Fibroblast of peridontal ligament (primary cell): ENCODE measurements around the gene KCNJ18.
"Not testable (repeated sequence)": the region's sequence is repeated elsewhere in the genome, so short reads cannot be mapped to it uniquely, and the experiment has no call there.

Source experiments
- DNase-seq: peaks from one replicate; pipeline ENCODE4 v3.0.0-alpha.2; 2010; ENCODE audit errors: extremely low read depth

The KCNJ18 gene

GRCh38 chr17:21724216-21725006, 32.1 kb downstream of the KCNJ18 start:
- DNase-seq, result not testable (repeated sequence)

DNA sequence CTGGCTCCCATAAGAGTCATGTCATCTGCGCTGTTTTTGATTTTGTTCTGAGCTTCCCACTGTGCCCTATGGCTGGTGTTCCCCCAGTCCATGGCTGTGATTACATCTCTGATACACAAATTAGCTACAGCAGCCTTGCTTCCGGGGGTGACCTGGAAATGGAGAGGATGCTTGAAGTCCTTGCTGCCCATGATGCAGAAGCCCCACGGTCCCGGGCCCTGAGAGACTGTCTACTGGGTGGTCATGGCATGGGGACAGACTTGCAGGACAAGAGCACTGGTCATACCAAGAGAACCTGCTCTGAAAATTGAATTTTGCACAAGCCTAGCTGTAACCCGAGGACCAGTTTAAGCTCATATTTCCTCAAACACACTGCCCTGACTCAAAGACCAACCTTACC, 38.8 kb downstream of the KCNJ18 start:
- DNase-seq, result not testable (repeated sequence)

GRCh38 chr17:21733931-21734330, 41.6 kb downstream of the KCNJ18 start:
- not testable (repeated sequence) for DNase-seq

DNA sequence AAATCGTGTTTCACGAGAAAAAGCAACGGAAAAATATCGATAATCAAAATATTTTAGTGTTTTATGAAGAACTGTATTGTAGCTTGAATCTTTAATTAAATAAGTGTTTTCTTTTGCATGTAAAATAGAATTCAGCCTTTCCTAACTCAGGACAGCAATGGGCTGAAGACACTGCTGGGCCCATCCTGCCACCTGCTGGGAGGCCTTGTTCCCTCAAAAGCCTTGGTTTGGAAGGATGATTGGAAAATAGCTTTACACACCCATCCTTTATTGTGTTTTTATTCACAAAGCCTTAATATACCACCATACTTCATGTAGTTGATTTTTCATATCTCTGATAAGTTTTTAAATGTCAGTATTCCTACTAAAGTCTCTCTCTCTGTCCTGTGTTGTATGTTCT, 43.5 kb downstream of the KCNJ18 start:
- not testable (repeated sequence) for DNase-seq

- DNase-seq, result not testable (repeated sequence)
Observed at GRCh38 chr17:21737015-21737580, 44.8 kb downstream of the KCNJ18 start.

GRCh38 chr17:21738241-21738640, 45.9 kb downstream of the KCNJ18 start:
- not testable (repeated sequence) for DNase-seq

DNA sequence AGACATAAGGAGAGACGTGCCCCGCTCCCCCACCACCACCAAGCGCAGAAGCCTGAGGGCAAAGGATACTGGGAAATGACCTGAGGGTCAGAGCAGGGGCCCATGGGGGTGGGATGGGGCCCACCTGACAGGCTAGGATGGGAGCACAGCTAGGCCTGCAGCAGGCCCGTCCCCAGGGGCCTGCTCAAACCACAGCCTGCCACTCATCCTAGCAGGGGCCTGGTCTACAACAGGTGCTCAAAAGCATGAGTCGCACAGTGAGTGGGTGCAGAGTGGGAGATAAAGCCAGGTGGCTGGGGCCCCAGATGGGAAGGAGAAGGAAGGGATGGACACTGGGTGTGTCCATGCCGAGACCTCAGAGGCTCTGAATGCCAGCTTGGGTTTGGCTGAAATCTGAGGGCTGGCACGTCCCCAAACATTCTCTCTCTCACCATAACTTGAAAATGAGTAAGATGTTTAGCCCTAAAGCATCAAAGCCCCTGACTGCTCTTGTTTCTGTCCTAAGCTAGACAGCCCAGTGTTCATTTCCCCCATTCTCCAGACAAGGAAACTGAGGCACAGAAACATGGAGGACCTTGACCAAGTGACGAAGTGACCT, 46.7 kb downstream of the KCNJ18 start:
- not testable (repeated sequence) for DNase-seq

DNA sequence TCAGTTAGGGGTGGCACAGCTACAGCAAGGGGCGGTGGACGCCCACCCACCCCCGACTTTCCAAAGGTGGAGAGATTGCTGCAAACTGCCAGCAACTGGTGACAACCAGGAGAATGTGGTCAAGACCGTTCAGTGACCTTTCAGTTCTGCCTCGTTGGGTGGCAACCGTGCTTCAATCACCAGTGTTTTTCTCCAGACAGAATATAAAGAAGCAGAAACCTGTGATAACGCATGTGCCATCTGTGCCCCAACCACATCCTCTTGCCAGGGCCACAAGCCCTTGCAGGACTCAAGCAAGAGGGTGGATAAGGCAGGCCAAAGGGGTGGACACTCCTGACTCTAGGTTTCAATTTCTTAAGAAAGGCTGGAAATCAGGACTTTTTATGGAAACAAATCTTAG, 47.2 kb downstream of the KCNJ18 start:
- DNase-seq, result not testable (repeated sequence)

DNA sequence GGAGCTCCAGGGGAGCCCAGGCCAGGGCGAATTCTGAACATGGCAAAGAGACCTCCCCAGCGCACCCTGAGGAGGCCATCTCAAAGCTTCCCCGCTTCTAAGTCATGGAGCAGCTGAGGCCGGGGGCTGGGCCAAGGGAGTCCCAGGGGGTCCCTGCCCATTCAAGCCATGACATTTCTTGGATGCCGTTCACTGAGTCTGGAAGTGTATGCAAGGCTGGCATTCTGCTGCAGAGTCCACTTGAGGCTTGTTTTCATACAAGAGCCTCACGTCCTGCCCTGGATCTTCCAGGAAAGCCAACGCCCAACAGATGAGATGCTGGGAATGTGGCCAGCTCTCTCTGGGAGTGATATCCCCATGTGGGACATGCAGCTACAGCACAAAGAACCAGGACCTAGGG, 48.5 kb downstream of the KCNJ18 start:
- DNase-seq, result not testable (repeated sequence)

DNA sequence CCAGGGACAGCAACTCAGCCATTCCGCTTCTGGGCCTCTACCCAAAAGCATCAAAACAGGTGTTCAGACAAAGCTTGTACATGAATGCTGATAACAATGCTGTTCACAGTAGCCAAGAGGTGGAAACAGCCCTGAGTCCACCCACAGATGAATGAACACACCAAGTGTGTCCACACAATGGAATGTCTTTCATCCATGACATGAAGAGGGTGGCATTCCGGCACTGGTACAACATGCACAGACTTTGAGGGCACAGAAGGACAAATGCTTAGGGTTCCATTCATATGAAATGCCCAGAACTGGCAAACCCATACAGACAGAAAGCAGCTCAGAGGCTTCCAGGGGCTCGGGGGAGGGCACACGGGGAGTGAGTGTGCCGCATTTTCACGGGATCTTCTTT, 49.2 kb downstream of the KCNJ18 start:
- DNase-seq, result not testable (repeated sequence)

DNA sequence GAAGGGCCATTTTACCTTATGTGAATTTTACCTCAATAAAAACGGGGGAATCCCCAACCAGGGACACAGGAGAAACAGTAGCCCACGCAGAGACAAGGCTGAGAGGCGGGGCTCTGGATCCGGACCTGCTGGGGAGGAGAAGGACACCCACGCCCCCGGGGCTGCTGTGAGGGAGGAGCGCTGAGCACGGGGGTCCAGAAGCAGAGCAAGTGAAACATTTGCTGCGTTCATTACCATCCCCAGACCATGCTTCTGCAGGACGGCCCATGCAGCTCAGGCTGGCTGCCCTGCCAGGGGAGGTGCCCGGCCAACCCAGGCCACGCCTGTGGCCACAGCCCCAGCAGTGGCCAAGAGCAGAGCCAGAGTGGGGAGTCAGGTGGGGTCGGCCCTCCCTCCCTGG, 50.0 kb downstream of the KCNJ18 start:
- DNase-seq, result no peak

GRCh38 chr17:21744151-21744550, 51.8 kb downstream of the KCNJ18 start:
- DNase-seq, result not testable (repeated sequence)

DNA sequence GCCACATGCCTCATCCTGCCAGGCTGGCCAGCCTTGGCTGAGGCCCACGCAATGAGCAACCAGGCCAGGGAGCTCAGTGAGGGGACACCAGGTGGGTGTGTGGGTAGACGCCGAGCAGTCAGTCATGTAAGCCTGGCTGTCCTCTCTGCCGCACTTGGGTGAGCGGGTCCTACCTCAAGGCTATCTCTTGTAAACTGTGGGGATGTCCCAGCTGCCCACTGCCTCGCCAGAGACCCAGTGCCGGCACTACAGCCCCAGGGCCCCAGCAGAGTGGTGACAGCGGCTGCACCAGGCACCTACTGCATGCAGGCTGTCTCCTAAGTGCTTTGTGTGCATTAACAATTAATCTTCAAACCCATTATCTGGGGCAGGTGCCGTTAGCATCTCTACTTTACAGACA, 52.3 kb downstream of the KCNJ18 start:
- not testable (repeated sequence) for DNase-seq

DNA sequence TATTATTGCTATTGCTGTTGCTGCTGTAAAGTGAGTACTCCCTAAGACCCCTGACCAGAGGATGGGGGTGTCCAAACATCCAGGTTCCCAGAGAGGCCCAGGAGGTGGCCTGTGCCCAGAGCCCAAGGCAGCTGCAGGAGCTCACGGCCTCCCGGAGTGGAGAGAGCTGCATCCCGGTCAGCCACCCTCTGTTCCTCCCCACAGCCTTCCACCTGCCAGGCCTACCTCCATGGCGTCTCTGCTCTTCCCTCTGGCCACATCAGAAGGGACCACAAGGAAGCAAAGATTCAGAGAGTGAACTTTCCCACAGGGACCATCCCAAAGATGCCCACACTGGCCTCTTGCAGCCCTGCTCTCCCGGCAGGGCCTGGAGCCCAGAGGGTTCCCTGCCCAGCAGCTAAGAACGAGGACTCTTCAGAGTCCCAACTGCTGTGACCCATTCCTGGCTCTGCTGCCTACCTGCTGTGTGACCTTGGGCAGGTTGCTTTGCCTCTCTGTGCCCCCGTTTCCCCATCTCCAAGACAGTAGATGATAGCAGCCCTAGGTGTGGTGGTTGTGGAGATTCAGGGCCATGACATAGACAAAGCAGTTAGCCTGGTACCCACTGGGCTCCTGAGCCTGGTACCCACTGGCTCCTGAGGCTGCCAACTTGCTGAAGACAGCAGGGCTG, 53.2 kb downstream of the KCNJ18 start:
- DNase-seq, result not testable (repeated sequence)

GRCh38 chr17:21746415-21746814, 54.1 kb downstream of the KCNJ18 start:
- DNase-seq, result not testable (repeated sequence)

DNA sequence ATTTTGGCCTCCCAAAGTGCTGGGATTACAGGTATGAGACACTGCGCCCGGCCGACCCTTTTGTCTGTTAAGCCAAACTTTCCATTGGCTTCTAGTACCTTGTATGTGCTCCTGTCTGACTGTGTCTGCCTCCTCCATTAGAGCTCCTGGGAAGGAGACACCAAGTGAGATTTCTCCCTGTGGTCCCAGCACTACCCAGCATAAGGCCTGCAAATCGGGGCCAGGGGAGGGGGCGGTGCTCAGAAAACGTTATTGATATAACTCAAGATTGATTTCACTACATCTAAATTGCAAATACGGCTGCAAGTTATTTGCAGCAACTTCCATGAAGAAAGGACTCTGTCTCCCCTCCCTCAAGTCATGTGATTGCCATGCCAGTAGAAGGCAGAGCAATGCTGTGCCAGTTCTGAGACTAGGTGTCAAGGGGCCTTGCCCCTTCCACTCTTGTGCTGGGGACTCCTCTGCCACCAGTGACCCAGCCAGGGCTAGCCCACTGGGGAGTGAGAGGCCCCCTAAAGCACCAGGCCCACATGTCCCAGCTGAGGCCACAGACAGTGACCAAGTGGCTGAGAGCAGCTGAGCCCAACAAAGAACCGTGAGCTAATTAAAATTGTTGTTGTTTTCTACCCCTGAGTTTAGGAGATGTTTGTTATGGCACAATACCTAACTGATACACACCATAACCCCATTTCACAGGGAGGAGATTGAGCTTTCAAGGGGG, 55.0 kb downstream of the KCNJ18 start:
- not testable (repeated sequence) for DNase-seq

GRCh38 chr17:21748686-21749085, 56.4 kb downstream of the KCNJ18 start:
- not testable (repeated sequence) for DNase-seq

- not testable (repeated sequence) for DNase-seq
Observed at GRCh38 chr17:21749696-21750531, 57.6 kb downstream of the KCNJ18 start.

DNA sequence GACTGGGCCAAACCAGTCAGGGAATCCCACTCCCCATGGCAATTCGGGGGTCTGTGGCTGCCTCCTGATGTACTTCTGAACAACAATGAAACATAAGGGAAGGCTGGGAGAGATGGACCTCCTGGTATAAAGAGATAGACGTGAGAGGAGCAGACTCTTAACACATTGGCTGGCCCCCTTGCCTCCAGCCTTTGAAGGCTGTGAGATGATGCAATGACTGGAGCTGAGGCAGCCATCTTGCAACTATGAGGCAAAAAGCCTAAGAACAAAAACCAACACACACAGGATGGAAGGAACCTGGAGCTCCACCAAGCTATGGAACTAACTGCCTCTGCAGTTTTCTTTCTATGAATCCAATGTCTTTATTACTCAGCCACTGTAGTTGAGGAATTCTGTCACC, 58.8 kb downstream of the KCNJ18 start:
- not testable (repeated sequence) for DNase-seq
